ENCODE data around the gene ZNF70. TPM values are rescaled to one million over a fixed set of nuclear protein-coding genes. Genes with fewer than 3 reads are reported as not detected.

Gene ZNF70
- total RNA-seq, 1 experiment from 2014 or later = 9.7 TPM

- peak; percentile 74 for DNase-seq (ENCODE audit: low spot score)
- no peaks in the 10 kb centered on the region for H3K9me3 ChIP-seq (ENCODE audit: low read depth, low read length, poor library complexity, severe bottlenecking)
- ChIA-PET CTCF (no interaction called here), POLR2A (ENCODE audit: low non-redundant PET) (no interaction called here)
- TF ChIP-seq CTCF (conservative IDR thresholded peaks at IDR 0.05; ENCODE audit: low read depth, low read length) (no peak), EZH2 (IDR thresholded peaks at IDR 0.05; ENCODE audit: borderline replicate concordance, low read depth, low read length, poor library complexity, severe bottlenecking) (no peak)
- peak overlapping the region; percentile 29 for H3K4me3 ChIP-seq (ENCODE audit: low read depth, low read length, poor library complexity, severe bottlenecking)
- no peaks in the 10 kb centered on the region for H3K27me3 ChIP-seq (replicated peaks; ENCODE audit: insufficient read depth, low read depth, low read length, poor library complexity)
- no TSS peak for BruUV-seq (replicated peaks)
- H3K4me1 ChIP-seq (ENCODE audit: insufficient read depth, low read length, poor library complexity, severe bottlenecking) = peaks cover 49% of the 10 kb centered on the region
- peaks cover 8% of the 10 kb centered on the region for H3K36me3 ChIP-seq (ENCODE audit: insufficient read depth, low read length, poor library complexity, severe bottlenecking)
- H3K27ac ChIP-seq (ENCODE audit: low read depth, low read length, poor library complexity, severe bottlenecking) = peak overlapping the region; percentile 49
- intact Hi-C loops (cut with micrococcal nuclease; ENCODE audit: unreplicated experiment) = loop anchor here (5.0 kb wide), 1 partner anchor 221 kb away; no protein-coding TSS in a partner anchor
Observed at GRCh38 chr22:23763579-23763945, 12.7 kb upstream of the ZNF70 start.

- POLR2A ChIA-PET (ENCODE audit: low non-redundant PET) = no interaction called here
- intact Hi-C loops (cut with micrococcal nuclease; ENCODE audit: unreplicated experiment) = loop anchor here (5.0 kb wide), 1 partner anchor 221 kb away; no protein-coding TSS in a partner anchor
- H3K36me3 ChIP-seq (ENCODE audit: insufficient read depth, low read length, poor library complexity, severe bottlenecking) = peaks cover 8% of the 10 kb centered on the region
- peaks cover 47% of the 10 kb centered on the region for H3K4me1 ChIP-seq (ENCODE audit: insufficient read depth, low read length, poor library complexity, severe bottlenecking)
- no TSS peak for BruUV-seq (replicated peaks)
- peak within 1 kb of the TSS; percentile 49 for H3K27ac ChIP-seq (ENCODE audit: low read depth, low read length, poor library complexity, severe bottlenecking)
- TF ChIP-seq EZH2 (IDR thresholded peaks at IDR 0.05; ENCODE audit: borderline replicate concordance, low read depth, low read length, poor library complexity, severe bottlenecking) = no peak
- no peak for TF ChIP-seq CTCF (conservative IDR thresholded peaks at IDR 0.05; ENCODE audit: low read depth, low read length)
- CTCF ChIA-PET = no interaction called here
- peak within 1 kb of the TSS; percentile 29 for H3K4me3 ChIP-seq (ENCODE audit: low read depth, low read length, poor library complexity, severe bottlenecking)
- peak; percentile 94 for DNase-seq (ENCODE audit: low spot score)
- H3K27me3 ChIP-seq (replicated peaks; ENCODE audit: insufficient read depth, low read depth, low read length, poor library complexity) = no peaks in the 10 kb centered on the region
- H3K9me3 ChIP-seq (ENCODE audit: low read depth, low read length, poor library complexity, severe bottlenecking) = no peaks in the 10 kb centered on the region
Observed at GRCh38 chr22:23762842-23763578, 12.1 kb upstream of the ZNF70 start, which contains the start of gene C22orf15. TSS of gene C22orf15 (plus strand) at chr22:23762990. CDS start at chr22:23763307, 317 bp downstream.

GRCh38 chr22:23760056-23760455, 9.1 kb upstream of the ZNF70 start:
- H3K4me3 ChIP-seq (ENCODE audit: low read depth, low read length, poor library complexity, severe bottlenecking) = no peak overlapping the region
- H3K4me1 ChIP-seq (ENCODE audit: insufficient read depth, low read length, poor library complexity, severe bottlenecking) = peaks cover 27% of the 10 kb centered on the region
- ChIA-PET POLR2A (ENCODE audit: low non-redundant PET) (interaction anchor here (0.7 kb wide), 1 partner anchor 34 kb away, joined by 5 read pairs; no protein-coding TSS in a partner anchor), CTCF (interaction anchor here (1.1 kb wide), 1 partner anchor 9 kb away, joined by 9 read pairs; the partner anchor contains the start of gene ZNF70)
- BruUV-seq (replicated peaks) = no TSS peak
- H3K27me3 ChIP-seq (replicated peaks; ENCODE audit: insufficient read depth, low read depth, low read length, poor library complexity) = no peaks in the 10 kb centered on the region
- intact Hi-C loops (cut with micrococcal nuclease; ENCODE audit: unreplicated experiment) = loop anchor here (5.0 kb wide), 1 partner anchor 218 kb away; no protein-coding TSS in a partner anchor
- no peaks in the 10 kb centered on the region for H3K9me3 ChIP-seq (ENCODE audit: low read depth, low read length, poor library complexity, severe bottlenecking)
- no peak for DNase-seq (ENCODE audit: low spot score)
- no peak overlapping the region for H3K27ac ChIP-seq (ENCODE audit: low read depth, low read length, poor library complexity, severe bottlenecking)
- peaks cover 2% of the 10 kb centered on the region for H3K36me3 ChIP-seq (ENCODE audit: insufficient read depth, low read length, poor library complexity, severe bottlenecking)
- TF ChIP-seq CTCF (conservative IDR thresholded peaks at IDR 0.05; ENCODE audit: low read depth, low read length) = no peak

Measured in A673 (cell line).